Left colon (tissue), 2 donors: ENCODE measurements around the gene FHIP1A. TPM values are rescaled to one million over a fixed set of nuclear protein-coding genes. Genes with fewer than 3 reads are reported as not detected.

ENCODE experiments used
- ATAC-seq: fragments of 200-7000 bp; cut with Tn5 transposase; one replicate; pipeline ENCODE4 v1.9.1; 2020; ENCODE audit warnings: mild to moderate bottlenecking, moderate library complexity
- DNase-seq, 2 donors: peaks; one replicate each; pipeline ENCODE4 v3.0.0-alpha.2; 2020
- intact Hi-C, 2 donors: fragments of 100-400 bp; cut with DNase I in 1 of 2; cut with micrococcal nuclease in 1 of 2; formaldehyde crosslinking; loops; one replicate each; pipeline versions ENCODE4 v1.11.2 to v1.14.0; 2022; cut with DNase I, micrococcal nuclease
- total RNA-seq, 2 donors: library from RNA; stranded (reverse); fragmentation: NEBNext Ultra II Directional; extraction: Animal tissue kit (Norgen Biotek cat#: 25700); gene quantifications; one replicate each; pipeline ENCODE4 v1.2.1, GENCODE V29; 2021
- donor health status: DM: no; HTN: no; CAD: no.
- donor health status: DM: yes; HTN: yes; CAD: no.

Gene FHIP1A
- total RNA-seq, 2 donors from 2014 or later, result 32.1 to 33.6 TPM

DNA sequence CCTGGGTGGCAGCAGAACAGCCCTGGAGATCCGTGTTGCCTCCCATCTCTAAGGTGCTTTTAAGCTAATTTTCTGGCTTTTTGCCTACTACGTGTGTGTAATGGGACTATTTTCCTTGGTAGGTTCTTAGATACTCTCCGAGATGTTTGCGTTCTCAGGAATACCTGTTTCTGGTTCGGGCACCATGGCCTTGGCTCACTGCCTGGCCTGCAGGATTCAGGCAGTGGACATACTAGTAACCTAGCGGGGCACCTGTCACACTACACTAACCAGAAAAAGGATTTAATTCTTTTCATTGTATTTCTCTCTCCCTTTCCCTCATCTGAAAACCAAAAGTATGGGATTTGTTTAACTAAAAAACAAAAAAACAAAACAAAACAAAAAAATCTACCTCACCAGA, 29.2 kb downstream of the FHIP1A start:
- ATAC-seq, result no peak
- no peak for DNase-seq
- intact Hi-C loops, result no loop called here

DNA sequence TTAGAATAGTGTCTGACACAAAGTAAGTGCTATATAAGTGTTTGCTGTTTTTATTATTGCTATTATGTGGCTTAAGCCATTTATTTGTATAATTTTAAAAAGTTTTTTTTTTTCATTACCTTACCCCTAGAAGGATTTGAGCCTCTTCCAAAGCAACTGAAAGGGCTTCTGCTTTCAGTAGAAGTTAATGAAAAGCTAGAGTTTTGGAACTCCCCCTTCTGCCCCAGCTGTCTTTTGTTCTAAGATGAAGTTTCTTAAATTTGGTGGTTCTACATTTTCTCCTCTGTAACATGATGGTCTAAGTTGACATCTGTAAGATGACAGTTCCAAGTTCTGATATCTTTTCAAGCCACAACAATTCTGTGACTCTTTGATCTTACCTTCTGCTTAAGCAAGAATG, 30.3 kb downstream of the FHIP1A start:
- no peak for DNase-seq
- intact Hi-C loops, result no loop called here
- no peak for ATAC-seq

DNA sequence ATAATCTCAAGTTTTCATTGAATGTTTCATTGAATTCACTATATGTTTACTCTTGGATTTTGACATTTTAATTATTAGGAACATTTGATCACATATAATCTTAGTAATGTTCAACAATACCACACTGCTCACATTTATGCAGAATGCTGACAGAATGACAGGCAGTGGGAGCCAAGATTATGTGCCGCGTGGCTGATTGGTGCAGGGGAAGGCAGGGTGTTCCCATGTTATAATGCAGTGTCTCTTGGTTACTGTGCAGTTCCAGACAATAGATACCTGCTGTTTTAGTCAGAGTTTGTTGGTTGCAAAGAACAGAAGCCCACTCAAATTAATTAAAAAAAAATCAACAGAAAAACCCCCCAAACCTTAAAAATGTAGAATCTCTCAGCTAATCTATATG, 33.0 kb downstream of the FHIP1A start:
- intact Hi-C loops, result no loop called here
- ATAC-seq (no peak), DNase-seq (no peak)

DNA sequence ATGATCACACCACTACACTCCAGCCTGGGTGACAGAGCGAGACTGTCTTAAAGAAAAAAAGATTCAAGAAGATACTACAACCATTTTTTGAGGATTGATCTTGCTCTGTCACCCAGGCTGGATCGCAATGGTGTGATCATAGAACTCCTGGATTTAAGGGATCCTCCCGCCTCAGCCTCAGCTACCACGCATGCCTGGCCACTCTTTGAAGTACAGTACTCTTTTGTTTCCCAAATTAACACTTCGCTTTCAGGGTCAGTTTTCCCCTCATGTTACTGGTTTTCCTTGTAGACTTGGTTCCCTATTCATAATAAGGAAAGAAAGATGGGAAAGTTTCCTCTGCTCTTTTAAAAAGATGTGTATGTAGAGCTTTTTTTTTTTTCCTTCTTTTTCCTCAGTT, 34.3 kb downstream of the FHIP1A start:
- ATAC-seq (no peak), DNase-seq (no peak)
- intact Hi-C loops, result no loop called here

DNA sequence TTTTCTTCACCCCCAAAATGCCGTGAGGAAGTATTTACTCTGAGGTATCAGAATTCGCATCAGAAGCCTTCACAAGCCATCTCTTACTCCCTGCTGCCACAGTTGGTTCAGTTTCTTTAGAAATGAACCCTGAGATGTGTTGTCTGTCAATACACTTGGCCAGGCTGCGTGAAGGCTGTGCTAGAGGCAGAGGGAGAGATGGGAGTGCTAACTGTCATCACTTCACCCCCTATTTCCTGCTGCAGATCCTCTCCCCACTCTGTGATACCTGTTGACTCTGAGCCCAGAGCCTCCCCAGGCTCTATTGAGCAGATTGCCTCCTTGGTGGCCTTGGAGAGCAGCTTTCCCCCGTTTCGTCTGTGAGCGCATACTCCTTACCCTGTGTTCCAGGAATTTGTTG, 34.8 kb downstream of the FHIP1A start:
- ATAC-seq (no peak), DNase-seq (no peak)
- intact Hi-C loops, result no loop called here

DNA sequence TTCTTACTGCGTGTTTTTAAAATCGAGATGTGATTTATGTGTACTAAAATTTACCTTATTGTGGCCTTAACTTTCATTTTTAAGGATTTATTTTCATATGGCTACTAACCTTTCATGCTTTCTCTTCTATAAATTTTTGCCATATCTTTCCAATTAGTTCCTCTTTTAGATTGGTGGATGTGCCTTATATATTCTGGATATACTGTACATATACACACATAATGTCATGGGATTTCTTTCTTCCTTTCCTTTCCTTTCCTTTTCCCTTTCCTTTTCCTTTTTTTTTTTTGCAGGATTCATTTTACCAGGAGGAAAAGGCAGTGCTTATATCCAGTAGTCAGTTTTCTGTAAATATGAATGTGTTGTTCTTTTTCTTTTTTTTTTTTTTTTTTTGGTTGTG, 37.2 kb downstream of the FHIP1A start:
- ATAC-seq (no peak), DNase-seq (no peak)
- intact Hi-C loops, result no loop called here

DNA sequence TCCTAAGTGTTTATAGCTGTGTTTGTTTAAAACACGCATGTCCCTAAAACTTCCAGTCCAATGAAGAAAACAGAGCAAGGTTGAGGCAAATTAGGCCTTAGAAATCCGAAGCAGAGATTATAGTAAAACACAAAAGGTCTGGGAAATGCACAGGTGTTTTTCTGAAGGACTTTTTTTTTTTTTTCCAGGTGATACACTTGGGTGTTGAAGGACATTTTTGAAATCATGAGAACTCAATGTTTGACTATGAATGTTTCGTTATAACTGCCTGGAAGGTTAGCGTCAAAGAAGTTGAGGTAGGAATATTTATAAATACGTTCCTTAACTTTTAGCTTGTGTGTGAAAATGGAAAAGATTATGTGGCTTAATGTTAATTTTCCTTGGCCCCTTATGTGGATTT, 45.5 kb downstream of the FHIP1A start:
- DNase-seq (no peak), ATAC-seq (no peak)
- intact Hi-C loops, result no loop called here

DNA sequence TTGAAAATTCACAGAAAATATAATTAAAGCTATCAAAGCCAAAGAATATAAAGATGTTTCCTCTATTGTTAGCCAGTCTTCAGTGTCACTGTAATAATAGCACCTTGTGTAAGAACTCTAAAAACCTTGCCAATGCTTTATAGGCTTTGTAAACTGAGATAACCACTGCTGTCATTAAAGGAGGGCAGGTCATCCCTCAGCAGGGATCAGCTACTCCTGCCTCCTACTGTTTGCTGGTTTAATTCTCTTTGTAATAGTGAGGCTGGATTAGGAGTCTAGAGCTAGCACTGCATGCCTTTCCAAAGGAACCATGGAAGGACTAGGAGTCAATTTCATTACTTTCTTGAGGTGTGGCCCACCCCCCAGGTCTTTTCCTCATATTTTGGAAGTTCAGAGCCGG, 46.2 kb downstream of the FHIP1A start:
- intact Hi-C loops, result no loop called here
- ATAC-seq, result peak; percentile 92
- DNase-seq, result no peak

DNA sequence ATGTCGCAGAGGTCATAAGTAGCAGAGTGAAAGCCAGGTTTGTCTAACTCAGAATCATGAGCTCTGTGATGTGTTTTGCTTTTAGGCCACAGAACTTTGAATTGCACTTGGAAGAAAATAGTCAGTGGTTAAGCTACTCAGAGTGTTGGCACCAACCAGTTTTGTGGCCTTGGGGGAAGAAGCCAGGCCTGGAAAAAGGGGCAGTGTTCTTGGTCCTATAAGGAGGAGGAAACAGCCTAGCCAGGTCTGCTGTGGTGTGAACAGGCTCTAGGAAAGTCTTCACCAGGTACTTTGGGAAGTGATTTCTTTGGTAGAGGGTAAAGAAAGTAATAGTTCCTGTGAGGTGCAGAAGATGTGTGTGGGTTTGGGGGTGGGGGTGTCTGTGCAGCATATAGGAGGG, 49.2 kb downstream of the FHIP1A start:
- ATAC-seq (peak; percentile 27), DNase-seq (no peak)
- intact Hi-C loops, result no loop called here

Other genes starting within 250 kb of the FHIP1A start
- not detected for gene PRSS48, start 132.0 kb upstream of the FHIP1A start, total RNA-seq
- 100 to 1,000 TPM; 114 to 119 TPM for gene SH3D19, start 83.6 kb upstream of the FHIP1A start, total RNA-seq